ENCODE data around the gene PTPRN2. TPM values are rescaled to one million over a fixed set of nuclear protein-coding genes. Genes with fewer than 3 reads are reported as not detected.

Gene PTPRN2
- total and polyA plus RNA-seq, 3 experiments from 2014 or later = 0.33 to 1.2 (median 0.42) TPM

GRCh38 chr7:157662110-157662791 is 925.4 kb downstream of the PTPRN2 start:
- Mint-ChIP-seq H3K36me3 (no peaks in the 10 kb centered on the region), H3K27ac (no peak overlapping the region), H3K9me3 (no peaks in the 10 kb centered on the region), H3K27me3 (peaks cover 6 to 14% of the 10 kb centered on the region in 2 donors), H3K4me3 (no peak overlapping the region), H3K4me1 (peaks cover 10 to 16% (median 15%) of the 10 kb centered on the region in 3 donors)
- H3K4me1 ChIP-seq (ENCODE audit: insufficient read depth, low read length) = peaks cover 8% of the 10 kb centered on the region
- H3K9me3 ChIP-seq (ENCODE audit: low read length) = no peaks in the 10 kb centered on the region
- no peak overlapping the region for H3K27ac ChIP-seq (ENCODE audit: low read depth, low read length)
- POLR2A ChIA-PET = no interaction called here
- no peaks in the 10 kb centered on the region for H3K27me3 ChIP-seq (ENCODE audit: insufficient read depth, low read length, poor library complexity, severe bottlenecking)
- H3K4me3 ChIP-seq (ENCODE audit: low read length) = no peak overlapping the region
- H3K36me3 ChIP-seq (ENCODE audit: insufficient read depth, low read length) = no peaks in the 10 kb centered on the region
- CTCF ChIA-PET = no interaction called here
- peak in 1 of 5 donors; percentile 40 for DNase-seq

DNA sequence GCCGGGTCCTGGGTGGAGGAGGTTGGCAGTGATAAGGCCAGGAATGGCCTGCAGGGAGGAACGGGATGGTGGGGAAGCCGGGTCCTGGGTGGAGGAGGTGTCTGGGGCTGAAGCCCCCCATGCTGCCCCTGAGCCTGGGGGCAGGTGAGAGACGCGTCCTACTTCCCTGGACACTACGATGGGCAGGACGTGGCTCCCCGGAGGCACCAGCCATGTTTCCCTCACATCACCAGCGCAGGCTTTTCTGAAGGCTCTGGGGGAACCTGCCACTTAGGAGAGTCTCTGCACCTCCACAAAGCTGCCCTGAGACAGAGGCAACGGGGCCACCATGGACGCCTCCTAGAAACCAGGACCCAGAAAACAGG is 926.0 kb downstream of the PTPRN2 start:
- CTCF ChIA-PET = no interaction called here
- no peaks in the 10 kb centered on the region for H3K36me3 Mint-ChIP-seq
- no peak overlapping the region for H3K27ac Mint-ChIP-seq
- H3K27me3 Mint-ChIP-seq = peaks cover 6 to 14% of the 10 kb centered on the region in 2 donors
- H3K9me3 ChIP-seq (ENCODE audit: low read length) = no peaks in the 10 kb centered on the region
- peaks cover 8% of the 10 kb centered on the region for H3K4me1 ChIP-seq (ENCODE audit: insufficient read depth, low read length)
- H3K4me3 ChIP-seq (ENCODE audit: low read length) = no peak overlapping the region
- H3K36me3 ChIP-seq (ENCODE audit: insufficient read depth, low read length) = no peaks in the 10 kb centered on the region
- H3K4me1 Mint-ChIP-seq = peaks cover 10 to 16% (median 15%) of the 10 kb centered on the region in 3 donors
- no peak overlapping the region for H3K27ac ChIP-seq (ENCODE audit: low read depth, low read length)
- no peak overlapping the region for H3K4me3 Mint-ChIP-seq
- POLR2A ChIA-PET = no interaction called here
- H3K9me3 Mint-ChIP-seq = no peaks in the 10 kb centered on the region
- no peaks in the 10 kb centered on the region for H3K27me3 ChIP-seq (ENCODE audit: insufficient read depth, low read length, poor library complexity, severe bottlenecking)
- peak in 1 of 5 donors; percentile 23 for DNase-seq

DNA sequence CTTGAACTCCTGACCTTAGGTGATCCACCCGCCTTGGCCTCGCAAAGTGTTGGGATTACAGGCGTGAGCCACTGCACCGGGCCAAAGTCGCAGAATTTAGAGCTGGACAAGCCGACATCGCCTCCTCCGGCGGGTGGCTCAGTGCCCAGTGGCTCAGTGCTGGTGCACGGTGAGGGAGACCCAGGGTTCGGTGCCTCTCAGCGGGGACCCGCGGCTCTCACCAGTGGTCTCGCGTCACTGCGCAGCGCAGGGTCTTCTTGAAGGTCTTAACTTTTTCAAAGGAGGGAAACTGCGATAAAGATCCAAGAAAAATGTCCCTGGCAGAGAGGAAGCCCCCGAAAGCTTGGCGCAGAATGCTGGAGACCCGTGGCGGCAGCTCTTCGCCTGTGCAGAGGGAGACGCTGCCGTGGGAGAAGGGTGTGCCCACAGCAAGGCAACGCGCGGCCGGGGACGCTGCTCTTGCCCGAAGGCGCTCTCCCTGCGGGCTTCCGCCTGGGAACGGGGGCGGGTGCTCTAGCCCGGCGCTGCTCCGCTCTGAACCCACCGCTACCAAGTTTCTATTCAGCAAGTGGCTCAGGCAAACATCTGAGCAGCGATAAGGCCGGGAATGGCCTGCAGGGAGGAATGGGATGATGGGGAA is 926.5 kb downstream of the PTPRN2 start:
- CTCF ChIA-PET = no interaction called here
- Mint-ChIP-seq H3K27ac (no peak overlapping the region), H3K36me3 (no peaks in the 10 kb centered on the region), H3K4me3 (no peak overlapping the region), H3K27me3 (peaks cover 6 to 14% of the 10 kb centered on the region in 2 donors), H3K9me3 (no peaks in the 10 kb centered on the region), H3K4me1 (peaks cover 10 to 16% (median 15%) of the 10 kb centered on the region in 3 donors)
- peak in 1 of 5 donors; percentile 29 for DNase-seq
- peaks cover 8% of the 10 kb centered on the region for H3K4me1 ChIP-seq (ENCODE audit: insufficient read depth, low read length)
- no peaks in the 10 kb centered on the region for H3K27me3 ChIP-seq (ENCODE audit: insufficient read depth, low read length, poor library complexity, severe bottlenecking)
- H3K4me3 ChIP-seq (ENCODE audit: low read length) = no peak overlapping the region
- H3K36me3 ChIP-seq (ENCODE audit: insufficient read depth, low read length) = no peaks in the 10 kb centered on the region
- H3K27ac ChIP-seq (ENCODE audit: low read depth, low read length) = no peak overlapping the region
- POLR2A ChIA-PET = no interaction called here
- no peaks in the 10 kb centered on the region for H3K9me3 ChIP-seq (ENCODE audit: low read length)

DNA sequence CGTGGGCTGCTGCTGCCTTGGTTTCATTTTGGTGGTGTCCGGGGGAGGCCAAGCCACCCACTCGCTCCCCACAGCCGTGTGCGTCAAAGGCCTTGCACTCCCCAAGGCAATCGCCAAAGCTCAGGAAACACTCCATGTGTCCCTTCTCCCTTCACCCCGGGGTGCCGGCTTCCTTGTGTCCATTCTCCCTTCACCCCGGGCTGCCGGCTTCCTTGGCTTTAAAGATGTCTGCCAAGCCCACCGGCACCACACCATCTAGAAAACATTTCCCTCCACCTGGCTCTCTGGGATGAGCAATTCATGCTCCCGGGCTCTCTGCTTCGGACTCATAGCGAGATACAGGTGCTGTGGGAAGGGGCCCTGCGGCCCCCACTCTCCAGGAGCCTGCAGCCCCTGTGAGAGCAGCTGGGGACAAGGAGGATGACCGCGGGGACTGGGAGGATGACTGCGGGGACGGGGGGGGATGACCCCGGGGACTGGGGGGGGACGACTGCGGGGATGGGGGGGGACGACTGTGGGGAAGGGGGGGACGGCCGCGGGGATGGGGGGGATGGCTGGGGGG is 928.7 kb downstream of the PTPRN2 start:
- peaks cover 10 to 16% (median 15%) of the 10 kb centered on the region in 3 donors for H3K4me1 Mint-ChIP-seq
- Histone ChIP-seq H3K9me3 (ENCODE audit: low read length) (no peaks in the 10 kb centered on the region), H3K27me3 (ENCODE audit: insufficient read depth, low read length, poor library complexity, severe bottlenecking) (no peaks in the 10 kb centered on the region), H3K4me1 (ENCODE audit: insufficient read depth, low read length) (peaks cover 8% of the 10 kb centered on the region), H3K36me3 (ENCODE audit: insufficient read depth, low read length) (no peaks in the 10 kb centered on the region), H3K4me3 (ENCODE audit: low read length) (no peak overlapping the region), H3K27ac (ENCODE audit: low read depth, low read length) (no peak overlapping the region)
- no peak overlapping the region for H3K27ac Mint-ChIP-seq
- H3K4me3 Mint-ChIP-seq = peak overlapping the region in 1 of 7 donors; percentile 17
- ChIA-PET POLR2A (no interaction called here), CTCF (no interaction called here)
- no peak for DNase-seq
- H3K36me3 Mint-ChIP-seq = no peaks in the 10 kb centered on the region
- H3K27me3 Mint-ChIP-seq = peaks cover 2 to 4% of the 10 kb centered on the region in 2 donors
- no peaks in the 10 kb centered on the region for H3K9me3 Mint-ChIP-seq

DNA sequence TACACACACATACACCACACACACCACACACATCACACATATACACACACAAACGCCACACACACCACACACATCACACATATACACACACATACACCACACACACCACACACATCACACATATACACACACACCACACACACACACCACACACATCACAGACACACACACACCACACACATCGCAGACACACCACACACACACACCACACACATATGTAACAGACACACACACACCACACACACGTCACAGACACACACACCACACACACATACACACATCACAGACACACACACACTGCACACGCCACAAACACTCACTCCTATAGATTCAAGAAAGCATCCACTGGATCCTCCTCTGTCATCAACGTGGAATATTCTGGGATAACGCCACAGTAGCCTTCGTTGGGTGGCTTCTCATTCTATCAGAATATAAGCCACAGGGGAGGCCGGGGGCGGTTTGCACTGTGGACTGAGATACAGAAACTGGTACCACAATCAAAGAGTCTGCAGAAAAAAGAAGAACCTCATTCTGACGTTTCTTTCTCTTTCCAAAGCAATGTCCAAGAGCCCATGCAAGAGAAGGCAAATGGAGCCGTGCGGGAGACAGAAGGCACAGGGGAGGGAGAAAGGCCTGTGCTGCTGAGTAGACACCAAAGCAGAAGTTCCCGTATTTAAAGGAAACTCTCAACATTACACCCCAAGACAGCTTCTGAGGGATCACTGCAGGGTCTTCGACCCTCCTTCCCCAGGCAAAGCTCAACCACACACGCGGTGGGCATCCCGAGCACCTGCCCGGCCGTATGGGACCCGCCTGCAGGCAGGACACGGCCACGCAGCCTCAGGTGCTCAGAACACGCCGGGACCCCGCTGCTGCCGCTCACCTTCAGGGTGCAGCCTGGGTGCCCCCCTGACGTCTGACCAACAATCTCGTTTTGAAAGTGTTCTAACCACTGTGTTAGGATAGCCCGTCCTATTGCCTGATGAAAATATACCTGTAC is 929.6 kb downstream of the PTPRN2 start:
- Histone ChIP-seq H3K4me3 (ENCODE audit: low read length) (no peak overlapping the region), H3K4me1 (ENCODE audit: insufficient read depth, low read length) (peaks cover 8% of the 10 kb centered on the region), H3K9me3 (ENCODE audit: low read length) (no peaks in the 10 kb centered on the region), H3K27ac (ENCODE audit: low read depth, low read length) (no peak overlapping the region), H3K27me3 (ENCODE audit: insufficient read depth, low read length, poor library complexity, severe bottlenecking) (no peaks in the 10 kb centered on the region), H3K36me3 (ENCODE audit: insufficient read depth, low read length) (no peaks in the 10 kb centered on the region)
- no peak for DNase-seq
- CTCF ChIA-PET = no interaction called here
- Mint-ChIP-seq H3K9me3 (no peaks in the 10 kb centered on the region), H3K36me3 (no peaks in the 10 kb centered on the region), H3K27ac (no peak overlapping the region), H3K4me1 (peaks cover 10 to 16% (median 15%) of the 10 kb centered on the region in 3 donors), H3K27me3 (peaks cover 1 to 4% of the 10 kb centered on the region in 2 donors), H3K4me3 (peak overlapping the region in 2 of 7 donors; percentile 17 to 44)
- POLR2A ChIA-PET = no interaction called here

DNA sequence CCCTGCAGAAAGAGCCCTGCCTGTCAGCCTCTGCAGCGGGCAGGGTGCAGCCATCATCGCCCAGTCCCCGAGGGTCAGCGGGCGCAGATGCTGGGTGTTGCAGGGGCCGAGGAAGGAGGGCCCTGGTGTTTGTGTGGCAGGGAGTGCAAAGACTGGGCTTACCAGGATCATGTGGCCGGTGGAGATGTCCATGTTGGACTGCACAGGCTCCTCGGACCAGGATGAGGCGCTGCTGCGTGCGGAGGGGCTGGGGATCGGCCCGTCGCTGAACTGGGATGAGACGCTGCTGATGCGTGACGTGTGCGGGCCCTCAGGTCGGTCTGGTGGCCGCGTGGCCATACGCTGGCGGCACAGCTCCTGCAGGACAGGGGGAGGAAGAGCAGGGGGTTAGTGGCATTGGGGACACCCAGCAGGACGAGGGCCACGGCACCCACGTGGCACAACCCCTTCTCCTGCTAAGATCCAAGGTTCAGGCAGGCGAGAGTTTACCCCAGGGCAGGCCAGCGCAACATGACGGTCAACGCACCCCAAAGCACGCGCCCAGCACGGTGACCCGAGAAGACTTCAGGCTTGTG is 931.3 kb downstream of the PTPRN2 start:
- DNase-seq = no peak
- CTCF ChIA-PET = no interaction called here

GRCh38 chr7:157654350-157654749 is 933.3 kb downstream of the PTPRN2 start:
- DNase-seq = no peak
- Mint-ChIP-seq H3K36me3 (no peaks in the 10 kb centered on the region), H3K4me3 (no peak overlapping the region), H3K9me3 (no peaks in the 10 kb centered on the region), H3K4me1 (peaks cover 2 to 7% (median 5%) of the 10 kb centered on the region in 3 donors), H3K27ac (no peak overlapping the region), H3K27me3 (peaks cover 4% of the 10 kb centered on the region in 2 donors)
- Histone ChIP-seq H3K4me3 (ENCODE audit: low read length) (no peak overlapping the region), H3K4me1 (ENCODE audit: insufficient read depth, low read length) (no peaks in the 10 kb centered on the region), H3K36me3 (ENCODE audit: insufficient read depth, low read length) (no peaks in the 10 kb centered on the region), H3K9me3 (ENCODE audit: low read length) (no peaks in the 10 kb centered on the region), H3K27me3 (ENCODE audit: insufficient read depth, low read length, poor library complexity, severe bottlenecking) (no peaks in the 10 kb centered on the region), H3K27ac (ENCODE audit: low read depth, low read length) (no peak overlapping the region)
- ChIA-PET POLR2A (no interaction called here), CTCF (no interaction called here)

More for the DNA sequence above, 931.3 kb downstream of the PTPRN2 start:
- Mint-ChIP-seq H3K27ac (no peak overlapping the region), H3K36me3 (no peaks in the 10 kb centered on the region), H3K9me3 (no peaks in the 10 kb centered on the region), H3K27me3 (peaks cover 4% of the 10 kb centered on the region in 2 donors), H3K4me3 (no peak overlapping the region), H3K4me1 (peaks cover 10 to 16% (median 15%) of the 10 kb centered on the region in 3 donors)
- Histone ChIP-seq H3K9me3 (ENCODE audit: low read length) (no peaks in the 10 kb centered on the region), H3K27me3 (ENCODE audit: insufficient read depth, low read length, poor library complexity, severe bottlenecking) (no peaks in the 10 kb centered on the region), H3K27ac (ENCODE audit: low read depth, low read length) (no peak overlapping the region), H3K4me3 (ENCODE audit: low read length) (no peak overlapping the region), H3K4me1 (ENCODE audit: insufficient read depth, low read length) (peaks cover 8% of the 10 kb centered on the region), H3K36me3 (ENCODE audit: insufficient read depth, low read length) (no peaks in the 10 kb centered on the region)
- POLR2A ChIA-PET = no interaction called here

All from CD8-positive, alpha-beta memory T cell (primary cell).